ENCODE measurements around the gene HS1BP3.

The HS1BP3 gene

DNA sequence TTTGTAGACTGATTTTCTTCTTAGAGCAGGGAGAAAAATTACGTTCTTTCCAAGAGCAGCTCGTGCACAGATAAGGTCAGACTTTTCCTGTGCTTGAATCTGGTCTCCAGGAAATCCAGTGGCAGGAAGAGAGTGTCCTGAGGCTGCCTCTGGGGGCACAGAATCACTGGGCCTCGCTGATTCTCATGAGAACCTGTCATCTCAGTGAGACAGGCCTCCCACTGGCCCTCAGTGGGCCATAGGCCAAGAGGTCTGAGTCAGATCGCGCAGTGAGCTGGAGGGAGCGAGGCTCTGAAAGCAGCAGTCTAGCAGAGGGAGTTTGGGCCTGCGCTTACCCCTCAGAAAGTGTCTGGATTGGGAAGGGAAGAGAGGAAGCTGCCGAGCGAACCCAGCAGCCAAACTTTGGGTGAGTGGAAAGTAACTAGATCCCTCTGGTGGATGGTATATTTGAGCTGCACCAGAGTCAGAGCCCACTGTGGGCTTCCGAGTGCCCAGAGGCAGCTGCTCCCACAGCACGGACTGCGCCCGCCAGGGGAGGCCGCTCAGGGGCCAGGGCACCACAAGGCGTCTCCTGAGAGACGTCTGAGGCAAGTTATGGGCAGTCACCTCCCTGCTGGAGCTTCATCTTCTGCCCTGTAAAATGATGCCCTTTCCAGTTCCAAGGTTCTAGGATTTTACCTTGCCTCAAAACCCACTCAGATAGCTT, 24.2 kb upstream of the HS1BP3 start:
- no peak for DNase-seq

DNA sequence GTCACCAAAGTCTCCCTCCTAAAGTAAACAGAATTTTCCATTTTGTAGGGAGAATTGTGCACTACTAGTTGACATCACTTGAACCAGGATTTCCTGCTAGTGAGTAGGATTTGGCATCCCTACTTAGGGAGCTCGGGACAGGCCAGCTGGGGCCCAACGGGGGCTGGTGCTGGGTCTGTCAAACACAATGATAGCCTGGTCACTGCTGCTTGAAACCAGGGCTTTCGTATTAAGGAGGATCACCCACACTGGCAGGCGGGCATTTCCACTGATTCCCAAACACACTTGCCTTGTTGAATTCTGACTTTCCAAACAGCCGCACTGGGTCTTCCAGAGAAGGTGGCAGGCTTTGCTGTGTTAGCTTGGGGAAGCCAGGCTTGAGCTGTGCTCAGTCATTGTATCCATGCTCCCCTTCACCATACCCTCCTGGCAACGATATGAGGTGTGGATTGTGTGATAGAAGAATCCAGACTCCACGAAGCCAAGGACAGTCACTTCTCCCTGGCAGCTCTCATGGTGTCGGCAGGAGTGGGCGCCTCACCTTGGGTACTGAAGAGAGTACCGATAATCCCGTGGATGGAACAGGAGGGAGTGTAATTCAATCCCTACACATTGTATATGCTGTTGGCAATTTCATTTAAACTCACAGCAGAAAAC, 23.5 kb upstream of the HS1BP3 start:
- no peak for DNase-seq

DNA sequence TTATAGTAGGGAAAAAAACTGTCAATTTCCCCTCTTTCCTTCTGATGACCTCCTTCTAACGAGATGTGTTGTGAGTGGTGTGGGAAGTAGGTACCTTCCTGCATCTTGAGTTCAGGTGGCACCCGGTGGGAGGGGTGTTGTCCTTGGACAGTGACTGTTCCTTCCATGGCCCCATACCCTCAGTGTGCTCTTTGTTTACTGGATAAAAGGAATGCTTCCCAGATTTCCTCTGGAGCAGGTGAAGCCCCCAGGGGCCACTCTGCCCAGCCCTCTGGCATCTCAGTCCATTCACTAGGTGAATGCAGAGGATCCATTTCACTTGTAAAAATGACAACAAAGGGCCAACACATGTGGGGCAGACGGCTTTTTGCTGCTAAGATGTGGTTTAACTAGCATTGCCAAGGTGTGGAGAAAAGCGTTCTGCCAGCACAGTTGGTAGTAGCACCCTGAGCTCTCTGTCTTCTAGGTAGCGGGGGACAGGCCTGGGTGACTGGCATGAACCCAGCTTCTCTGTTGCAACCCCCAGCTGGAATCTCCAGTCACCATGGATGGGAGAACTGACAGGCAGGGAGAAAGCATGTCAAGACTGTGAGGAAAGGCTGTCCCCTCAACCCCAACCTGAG, 22.9 kb upstream of the HS1BP3 start:
- DNase-seq, result no peak

DNA sequence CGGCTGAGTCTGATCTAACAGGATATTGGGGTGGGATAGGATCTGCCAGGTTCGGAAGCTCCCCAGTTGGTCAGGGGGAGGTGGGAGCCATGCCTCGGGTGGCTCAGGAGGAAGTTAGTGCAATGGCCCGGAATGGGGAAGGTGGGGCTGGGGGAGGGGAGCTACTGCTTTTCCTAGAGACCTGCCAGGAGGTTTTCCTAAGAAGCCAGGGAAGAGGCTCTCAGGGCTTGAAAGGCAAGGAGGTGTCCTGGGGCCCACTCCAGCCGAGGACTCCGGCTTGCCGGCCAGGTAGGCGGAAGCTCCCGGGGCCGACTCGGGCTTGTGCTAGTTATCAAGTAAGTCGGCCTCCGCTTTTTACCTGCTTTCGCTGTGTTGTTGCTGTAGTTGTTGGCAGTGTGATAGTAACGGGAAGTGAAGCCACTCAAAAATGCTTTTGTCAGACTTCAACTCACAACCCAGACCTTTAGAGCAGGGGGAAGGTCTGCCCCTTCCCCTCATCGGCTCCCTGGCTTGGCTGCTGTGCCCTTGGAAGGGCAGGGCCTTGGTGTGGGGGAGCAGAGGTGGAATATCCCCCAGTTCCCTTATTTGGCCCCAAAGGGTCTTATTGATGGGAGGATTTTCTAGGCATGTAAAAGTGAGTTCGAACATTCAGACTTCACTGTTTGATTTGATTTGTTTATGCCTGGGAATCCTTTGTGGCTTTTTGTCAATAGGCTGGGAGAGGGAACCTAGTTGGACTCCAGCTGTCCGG, 21.5 kb upstream of the HS1BP3 start:
- no peak for DNase-seq

DNA sequence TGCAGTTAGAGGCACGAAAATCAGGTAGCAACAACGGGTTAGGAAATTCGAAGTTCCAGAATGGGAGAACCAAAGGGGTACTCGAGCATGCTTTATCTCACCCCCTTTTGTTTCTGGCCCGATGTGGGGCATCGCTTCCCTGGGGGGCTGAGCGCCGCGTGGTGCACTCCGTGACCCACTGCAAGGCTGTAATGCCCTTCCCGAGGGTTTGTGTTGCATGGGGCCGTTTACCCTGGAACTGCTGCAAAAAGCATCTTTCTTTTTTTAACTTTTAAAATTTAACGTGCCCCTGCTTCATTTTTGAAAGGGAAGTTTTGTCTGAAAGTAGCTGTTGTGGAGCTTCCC, 20.8 kb upstream of the HS1BP3 start:
- no peak for DNase-seq

DNA sequence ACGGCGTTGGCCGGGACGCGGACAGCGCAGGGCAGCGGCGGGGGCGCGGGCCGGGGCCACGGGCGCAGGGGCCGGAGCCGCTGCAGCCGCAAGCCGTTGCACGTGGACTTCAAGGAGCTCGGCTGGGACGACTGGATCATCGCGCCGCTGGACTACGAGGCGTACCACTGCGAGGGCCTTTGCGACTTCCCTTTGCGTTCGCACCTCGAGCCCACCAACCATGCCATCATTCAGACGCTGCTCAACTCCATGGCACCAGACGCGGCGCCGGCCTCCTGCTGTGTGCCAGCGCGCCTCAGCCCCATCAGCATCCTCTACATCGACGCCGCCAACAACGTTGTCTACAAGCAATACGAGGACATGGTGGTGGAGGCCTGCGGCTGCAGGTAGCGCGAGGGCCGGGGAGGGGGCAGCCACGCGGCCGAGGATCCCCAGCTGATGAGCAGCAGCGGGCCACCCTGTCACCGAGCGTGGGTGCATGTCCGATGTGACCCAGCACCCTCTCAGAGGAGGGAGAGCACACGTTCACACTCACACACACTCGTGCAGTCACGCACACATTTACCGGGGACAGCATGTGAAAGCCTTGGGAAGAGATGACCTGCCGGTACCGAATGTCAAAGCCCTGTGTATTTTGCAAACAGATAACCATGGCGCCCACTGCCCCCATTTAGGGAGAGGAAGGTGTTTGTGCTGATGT, 20.3 kb upstream of the HS1BP3 start:
- DNase-seq, result no peak

DNA sequence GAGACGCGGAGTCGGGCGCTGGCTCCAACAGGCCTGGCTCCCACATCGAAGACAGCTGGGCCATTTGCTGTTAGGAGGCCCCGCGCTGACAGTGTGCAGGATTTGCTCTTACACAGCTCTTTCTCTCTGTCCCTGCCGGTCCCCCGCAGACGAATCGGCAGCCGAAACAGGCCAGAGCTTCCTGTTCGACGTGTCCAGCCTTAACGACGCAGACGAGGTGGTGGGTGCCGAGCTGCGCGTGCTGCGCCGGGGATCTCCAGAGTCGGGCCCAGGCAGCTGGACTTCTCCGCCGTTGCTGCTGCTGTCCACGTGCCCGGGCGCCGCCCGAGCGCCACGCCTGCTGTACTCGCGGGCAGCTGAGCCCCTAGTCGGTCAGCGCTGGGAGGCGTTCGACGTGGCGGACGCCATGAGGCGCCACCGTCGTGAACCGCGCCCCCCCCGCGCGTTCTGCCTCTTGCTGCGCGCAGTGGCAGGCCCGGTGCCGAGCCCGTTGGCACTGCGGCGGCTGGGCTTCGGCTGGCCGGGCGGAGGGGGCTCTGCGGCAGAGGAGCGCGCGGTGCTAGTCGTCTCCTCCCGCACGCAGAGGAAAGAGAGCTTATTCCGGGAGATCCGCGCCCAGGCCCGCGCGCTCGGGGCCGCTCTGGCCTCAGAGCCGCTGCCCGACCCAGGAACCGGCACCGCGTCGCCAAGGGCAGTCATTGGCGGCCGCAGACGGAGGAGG, 19.6 kb upstream of the HS1BP3 start:
- DNase-seq, result no peak

DNA sequence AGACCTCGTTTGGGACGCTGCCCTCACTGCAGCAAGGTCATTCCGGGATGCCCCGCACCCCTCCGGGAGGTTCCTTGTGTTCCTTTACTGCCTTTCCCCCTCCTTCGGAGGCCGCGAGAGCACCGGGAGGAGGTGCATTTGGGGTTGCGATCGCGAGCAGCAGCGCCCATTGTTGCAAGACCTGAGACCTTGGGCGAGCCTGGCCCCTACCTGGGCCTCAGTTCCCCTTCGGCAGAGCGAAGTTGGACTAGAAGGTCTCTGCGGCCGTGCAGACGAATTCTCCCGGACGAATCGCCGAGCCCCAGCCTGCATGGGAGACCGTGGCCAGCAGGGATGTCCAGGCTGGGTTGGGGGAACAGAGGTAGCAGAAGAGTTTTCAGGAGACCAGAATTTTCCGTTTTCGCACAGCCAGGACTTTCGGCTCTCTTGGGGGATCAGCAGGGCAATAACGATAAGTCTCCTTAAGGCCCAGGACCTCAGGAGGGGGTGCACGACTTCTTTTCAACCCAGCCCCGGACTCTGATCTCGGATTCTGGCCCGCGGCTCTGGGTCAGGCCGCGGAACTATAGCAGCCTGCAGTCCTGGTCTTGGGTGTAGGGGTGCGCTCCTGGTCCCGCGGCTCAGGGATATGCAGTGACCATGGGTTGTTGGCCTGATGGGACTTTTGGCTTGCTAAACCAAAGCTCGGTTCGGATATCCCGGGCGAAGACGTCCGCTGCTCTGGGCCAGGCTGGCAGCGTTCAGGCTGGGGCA, 18.8 kb upstream of the HS1BP3 start:
- DNase-seq, result no peak

DNA sequence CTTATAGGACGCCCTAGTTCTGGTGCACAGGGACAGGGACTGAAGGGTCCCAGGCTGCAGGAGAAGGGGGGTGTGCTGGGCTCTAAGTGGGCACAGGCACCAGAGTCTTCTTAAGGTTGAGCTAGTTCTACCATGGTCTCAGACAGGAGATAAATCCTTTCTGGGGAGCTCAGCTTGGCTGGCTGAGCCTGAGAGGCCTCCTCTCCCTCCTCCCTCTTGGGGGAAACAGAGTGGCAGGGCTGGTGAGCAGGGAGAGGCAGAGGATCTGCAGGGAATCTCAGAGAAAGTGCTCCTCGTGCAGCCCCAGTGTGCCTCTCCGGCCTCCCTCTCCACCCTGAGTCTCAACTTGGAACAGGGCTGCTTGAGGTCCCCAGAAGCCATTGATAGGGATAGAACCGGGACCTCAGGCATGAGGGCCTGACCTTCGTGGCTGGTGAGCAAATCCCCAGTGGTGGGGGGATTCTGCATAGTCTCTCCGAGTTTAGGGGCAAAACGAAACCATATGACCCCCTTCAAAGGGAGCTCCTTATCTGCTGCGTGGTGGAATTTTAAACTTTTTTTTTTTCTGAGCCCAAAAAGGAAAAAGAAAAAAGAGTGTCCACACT, 18.1 kb upstream of the HS1BP3 start:
- DNase-seq, result no peak

DNA sequence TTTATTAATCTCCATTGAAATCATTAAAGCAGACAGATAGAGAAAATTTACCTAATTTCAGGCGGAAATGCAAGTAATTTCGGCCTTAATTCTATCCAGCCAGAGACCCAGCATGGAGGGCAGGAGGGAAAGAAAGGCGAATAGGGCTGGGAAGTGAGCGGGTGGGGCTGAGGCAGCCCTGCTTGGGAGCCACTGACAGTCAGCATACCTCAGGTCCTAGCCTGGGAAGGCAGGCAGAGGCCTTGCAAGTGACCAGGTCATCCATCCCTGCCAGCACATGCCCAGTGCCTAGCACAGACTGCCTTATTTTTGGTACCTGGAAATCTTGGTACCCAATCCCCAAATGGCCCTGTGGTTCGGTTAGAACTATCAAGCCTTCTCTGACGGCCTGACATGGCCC, 17.6 kb upstream of the HS1BP3 start:
- no peak for DNase-seq

DNA sequence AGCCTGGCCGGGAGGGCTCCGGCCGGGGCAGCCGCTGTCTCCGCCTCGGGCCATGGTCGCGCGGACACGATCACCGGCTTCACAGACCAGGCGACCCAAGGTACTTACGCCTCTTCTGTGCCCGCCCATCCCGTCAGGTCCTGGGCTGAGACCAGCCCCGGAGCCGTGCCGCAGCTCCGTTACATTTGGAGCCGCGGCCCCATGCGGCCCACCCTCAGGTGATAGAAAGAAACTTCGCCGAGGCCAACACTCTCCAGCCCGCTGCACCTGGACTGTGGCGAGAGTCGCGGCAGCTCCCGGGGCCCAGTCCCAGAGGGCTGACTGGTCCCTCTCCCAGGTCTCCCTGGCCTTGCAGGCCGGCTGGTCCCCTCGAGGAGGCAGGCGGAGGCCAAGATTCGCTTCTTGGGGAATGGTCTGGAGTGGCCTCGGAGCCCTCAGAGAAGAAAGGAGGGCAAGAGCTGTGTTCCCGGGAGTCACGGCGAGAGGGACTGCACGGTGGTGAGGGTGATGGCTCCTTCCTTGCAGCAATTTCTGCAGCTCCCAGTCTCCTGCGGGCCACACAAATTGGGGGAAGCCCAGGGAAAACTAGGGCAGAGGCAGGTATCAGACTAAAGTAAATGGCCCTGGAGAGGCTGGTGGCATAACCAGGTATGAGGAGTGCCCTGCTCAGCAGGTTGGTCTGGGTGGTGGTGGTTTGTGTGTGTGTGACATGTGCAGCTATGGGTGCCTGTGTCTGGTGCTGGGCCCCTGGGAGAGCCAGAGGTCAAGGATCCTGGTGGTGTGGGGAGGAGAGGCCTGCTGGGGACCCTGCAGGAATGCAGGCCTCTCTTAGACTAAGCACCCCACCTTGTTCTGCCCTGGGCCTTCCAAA, 16.9 kb upstream of the HS1BP3 start:
- DNase-seq, result no peak

DNA sequence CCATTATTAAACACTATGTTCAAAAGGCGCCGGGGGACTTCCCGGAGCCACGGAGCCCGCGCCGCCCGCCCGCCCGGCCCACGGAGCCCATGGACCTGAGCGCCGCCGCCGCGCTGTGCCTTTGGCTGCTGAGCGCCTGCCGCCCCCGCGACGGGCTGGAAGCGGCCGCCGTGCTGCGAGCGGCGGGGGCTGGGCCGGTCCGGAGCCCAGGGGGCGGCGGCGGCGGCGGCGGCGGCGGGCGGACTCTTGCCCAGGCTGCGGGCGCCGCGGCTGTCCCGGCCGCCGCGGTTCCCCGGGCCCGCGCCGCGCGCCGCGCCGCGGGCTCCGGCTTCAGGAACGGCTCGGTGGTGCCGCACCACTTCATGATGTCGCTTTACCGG, 16.2 kb upstream of the HS1BP3 start:
- DNase-seq, result no peak

DNA sequence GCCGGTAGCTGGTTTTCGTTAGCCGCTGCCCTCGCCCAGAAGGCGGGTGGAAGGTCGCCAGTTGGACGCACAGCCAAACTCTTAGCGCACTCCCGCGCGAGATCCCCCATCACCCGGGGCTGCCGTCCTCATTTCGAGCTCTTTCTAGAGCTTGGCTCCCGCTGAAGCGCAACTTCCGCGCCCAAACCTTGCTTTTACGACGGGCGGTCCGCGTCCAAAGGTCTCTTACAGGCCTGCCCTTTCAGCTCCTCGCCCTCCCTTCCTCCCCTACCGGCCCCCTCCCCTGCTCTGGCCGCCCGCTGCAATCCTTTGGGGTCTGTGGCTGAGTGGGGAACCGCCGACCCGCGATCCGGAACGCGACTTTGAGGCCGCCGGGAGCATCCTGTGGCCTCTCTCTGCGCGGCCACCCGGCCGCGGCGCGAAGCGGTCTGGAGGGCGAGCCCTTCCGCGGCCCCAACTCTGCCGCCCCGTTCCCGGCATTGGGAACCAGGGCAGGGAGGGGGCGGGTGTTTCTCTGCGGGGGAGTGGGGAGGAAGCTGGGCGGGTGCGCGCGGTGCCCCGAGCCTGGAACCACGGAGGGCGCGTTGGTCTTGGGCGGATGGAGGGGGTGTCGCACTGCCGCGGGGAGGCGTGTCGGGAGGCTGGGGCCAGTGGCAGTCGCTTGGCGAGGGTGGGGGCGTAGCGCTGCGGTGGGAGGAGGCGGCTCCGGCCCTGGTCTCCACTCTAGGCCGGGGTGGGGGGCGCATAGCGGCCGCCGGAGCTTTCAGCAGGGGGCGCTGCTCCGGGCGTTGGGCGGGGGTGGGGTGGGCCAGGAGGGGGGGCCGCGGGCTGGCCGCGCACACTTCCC, 15.6 kb upstream of the HS1BP3 start, which contains the start of gene GDF7:
Gene GDF7 (plus strand): TSS at position 841 of the 847 bp plus-strand sequence. CDS start 96 bp downstream, outside the sequence.
- no peak for DNase-seq

DNA sequence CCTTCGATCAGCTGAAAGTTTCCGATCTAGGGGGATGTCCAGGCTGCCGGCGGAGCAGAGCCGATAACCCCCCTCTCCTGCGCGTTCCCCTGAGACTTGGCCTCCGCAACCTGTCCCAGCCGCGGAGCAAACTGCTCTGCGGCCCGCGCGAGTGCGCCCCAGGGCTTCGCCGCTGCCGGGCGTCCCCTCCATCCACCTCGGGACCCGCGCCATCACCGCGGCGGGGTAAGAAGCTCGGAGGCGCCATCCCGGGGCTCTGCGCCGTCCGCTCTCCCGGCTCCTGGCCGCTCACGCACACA, 15.1 kb upstream of the HS1BP3 start:
- no peak for DNase-seq

DNA sequence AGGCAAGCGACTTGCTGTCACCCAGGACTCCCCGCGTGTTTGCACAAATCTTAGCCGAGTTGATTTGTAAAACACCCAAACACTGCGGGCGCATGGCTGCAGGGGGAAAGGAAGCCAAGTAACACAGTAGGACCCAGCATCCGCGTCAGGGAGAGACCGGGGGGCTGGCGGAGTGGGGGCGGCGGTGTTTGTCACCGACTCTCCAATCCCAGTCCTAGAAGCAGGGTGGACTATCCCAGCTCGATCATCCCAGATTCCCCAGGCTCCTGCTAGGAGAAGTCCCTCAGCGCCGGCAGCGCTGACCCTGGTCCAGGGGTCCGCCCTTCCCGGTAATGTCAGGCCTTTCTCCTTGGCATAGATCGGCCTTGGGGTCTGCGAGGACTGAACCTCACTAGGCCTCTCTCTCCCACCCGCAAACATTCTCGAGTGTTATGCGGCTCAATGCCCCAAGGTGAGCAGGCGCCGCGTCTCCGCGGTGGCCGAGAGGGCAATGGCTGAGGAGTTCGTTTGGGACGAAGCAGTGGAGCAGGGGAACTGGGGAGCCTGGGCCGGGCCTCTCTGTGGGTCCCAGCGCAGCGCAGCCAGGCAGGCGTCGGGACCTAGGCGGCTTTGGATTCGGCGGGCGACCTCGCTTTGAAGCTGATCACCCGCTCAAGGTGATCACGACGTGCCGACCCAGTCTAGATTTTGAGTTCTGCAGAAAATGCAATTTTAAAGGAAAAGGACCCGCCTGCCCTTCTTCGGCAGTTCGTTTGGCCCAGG, 14.5 kb upstream of the HS1BP3 start:
- no peak for DNase-seq

DNA sequence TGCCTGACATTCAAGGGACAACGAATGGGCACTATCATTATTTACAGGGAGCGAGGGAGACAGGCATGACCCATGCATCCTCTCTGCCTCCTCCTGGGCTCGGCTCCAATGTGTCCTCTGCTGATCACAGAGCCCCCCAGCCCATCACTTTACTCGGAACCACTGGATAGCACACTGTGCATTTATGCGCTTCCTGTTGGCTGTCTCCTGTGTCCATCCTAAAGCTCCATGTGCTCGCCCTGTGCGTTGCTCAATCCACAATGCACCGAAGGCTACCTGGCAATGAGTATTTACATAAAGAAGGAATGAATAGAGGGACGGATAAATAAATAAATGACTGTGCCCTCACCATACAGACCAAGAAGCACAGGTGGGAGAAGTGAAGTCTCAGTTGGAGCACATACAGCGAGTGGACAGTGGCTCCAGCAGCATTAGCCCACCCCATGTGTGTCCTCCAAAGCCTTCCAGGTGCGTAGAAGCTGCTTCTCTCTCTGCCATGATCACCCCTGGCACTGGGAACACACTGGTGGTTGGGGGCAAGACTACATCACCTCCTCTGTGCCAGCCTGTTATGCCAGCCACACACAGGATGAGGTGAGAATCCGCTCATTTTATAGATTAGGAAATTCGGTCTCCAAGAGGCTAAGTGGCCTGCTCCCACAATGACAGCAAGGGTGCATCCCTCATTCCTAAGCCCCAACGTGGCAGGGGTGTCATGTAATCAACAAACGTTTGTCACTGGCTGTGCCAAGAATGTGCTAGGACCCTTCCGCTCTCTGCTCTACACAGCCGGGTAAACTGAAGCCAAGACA, 13.7 kb upstream of the HS1BP3 start:
- DNase-seq, result no peak

DNA sequence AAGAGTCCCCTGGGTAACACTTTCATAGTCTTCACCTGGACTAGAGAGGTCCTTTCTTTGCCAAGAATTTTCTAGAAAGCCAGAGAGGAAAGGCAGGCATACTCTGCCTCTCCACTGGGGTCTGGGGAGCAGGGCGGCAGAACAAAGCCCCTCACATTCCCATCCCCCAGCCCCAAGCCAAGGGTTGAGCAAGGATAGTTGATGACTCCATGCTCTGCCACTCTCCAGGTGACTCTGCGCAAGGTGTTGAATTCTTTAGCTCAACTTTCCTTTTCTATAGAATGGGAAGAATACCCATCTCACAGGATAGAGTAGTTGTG, 13.1 kb upstream of the HS1BP3 start:
- DNase-seq, result no peak

Data from cortex of kidney (tissue), 1 donor.